ENCODE results near the gene WDR90. TPM values are rescaled to one million over a fixed set of nuclear protein-coding genes. Genes with fewer than 3 reads are reported as not detected.
A peak's percentile ranks its signal among the peaks of the same experiment; 100 is the strongest.

WDR90 gene
- total and polyA plus RNA-seq, 2 of the 13 experiments (the other 11 are each of a cell fraction or from before 2014, with no cell fraction given): 14.9 to 28.9 TPM

GRCh38 chr16:610513-611381, 38.4 kb upstream of the WDR90 start (continued):
- TF ChIP-seq AFF4 (CRISPR knock-in tag; IDR thresholded peaks at IDR 0.05) (no peak), TCF12 (IDR thresholded peaks at IDR 0.05) (no peak), TCF12 (CRISPR knock-in tag; IDR thresholded peaks at IDR 0.05) (no peak), ATAD3A (CRISPR knock-in tag; IDR thresholded peaks at IDR 0.05) (no peak), ZFY (CRISPR knock-in tag; IDR thresholded peaks at IDR 0.05) (no peak), ZNF430 (CRISPR knock-in tag; IDR thresholded peaks at IDR 0.05) (no peak), NR1H2 (CRISPR knock-in tag; IDR thresholded peaks at IDR 0.05; ENCODE audit: borderline replicate concordance, low read depth) (no peak), MLLT10 (CRISPR knock-in tag; IDR thresholded peaks at IDR 0.05) (no peak), TGIF2 (CRISPR knock-in tag; IDR thresholded peaks at IDR 0.05) (no peak), ZNF547 (CRISPR knock-in tag; IDR thresholded peaks at IDR 0.05) (0 out of 2 replicates have a peak, but pooled peaks have one; percentile 28), MXD4 (CRISPR knock-in tag; IDR thresholded peaks at IDR 0.05) (no peak), ETV5 (CRISPR knock-in tag; IDR thresholded peaks at IDR 0.05; ENCODE audit: borderline replicate concordance) (no peak), ZNF543 (CRISPR knock-in tag; IDR thresholded peaks at IDR 0.05) (no peak), NCOA1 (CRISPR knock-in tag; IDR thresholded peaks at IDR 0.05) (no peak), PLSCR1 (CRISPR knock-in tag; IDR thresholded peaks at IDR 0.05; ENCODE audit: borderline replicate concordance) (no peak), ZFP1 (CRISPR knock-in tag; IDR thresholded peaks at IDR 0.05) (no peak), ATF7 (IDR thresholded peaks at IDR 0.05) (no peak), ATF7 (CRISPR knock-in tag; IDR thresholded peaks at IDR 0.05) (no peak), ZNF639 (CRISPR knock-in tag; conservative IDR thresholded peaks at IDR 0.05) (no peak), CREB1 (IDR thresholded peaks at IDR 0.05) (peak; percentile 57), CREB1 (CRISPR knock-in tag; IDR thresholded peaks at IDR 0.05) (peak; percentile 67), KLF11 (CRISPR knock-in tag; IDR thresholded peaks at IDR 0.05) (no peak), ZNF619 (CRISPR knock-in tag; IDR thresholded peaks at IDR 0.05) (no peak), STAT6 (CRISPR knock-in tag; IDR thresholded peaks at IDR 0.05; ENCODE audit: borderline replicate concordance) (no peak)
